ENCODE data around the gene TRAF3IP1. TPM values are rescaled to one million over a fixed set of nuclear protein-coding genes. Genes with fewer than 3 reads are reported as not detected.
"Not testable (repeated sequence)": the region's sequence is repeated elsewhere in the genome, so short reads cannot be mapped to it uniquely, and the experiment has no call there.

TRAF3IP1 gene
- total RNA-seq, 4 donors from 2014 or later = 8.5 to 20.8 (median 10.9) TPM

- Histone ChIP-seq H3K4me3 (no peak overlapping the region), H3K4me1 (peaks cover 16 to 22% of the 10 kb centered on the region in 2 donors), H3K9me3 (no peaks in the 10 kb centered on the region), H3K36me3 (peaks cover 0 to 17% of the 10 kb centered on the region in 2 donors), H3K27ac (peak overlapping the region; percentile 7 to 65 (median 24)), H3K27me3 (no peaks in the 10 kb centered on the region)
- TF ChIP-seq CTCF (IDR thresholded peaks at IDR 0.05 in 4 of 5, conservative IDR thresholded peaks at IDR 0.05 in 1 of 5) = no peak
- intact Hi-C loops (cut with DNase I; ENCODE audit: low total_unique reads) = no loop called here
- ATAC-seq (peak; percentile 80 to 88), DNase-seq (no peak)
- in situ Hi-C loops (cut with MboI; ENCODE audit: low sequenced_read_pairs in 4 of 4) = no loop called here
These were observed 119.6 kb downstream of the TRAF3IP1 start for GRCh38 chr2:238439917-238440316.

GRCh38 chr2:238440331-238440730 is 120.0 kb downstream of the TRAF3IP1 start:
- Histone ChIP-seq H3K27me3 (no peaks in the 10 kb centered on the region), H3K4me3 (no peak overlapping the region), H3K27ac (peak overlapping the region in 2 of 4 donors; percentile 25 to 65), H3K4me1 (peaks cover 16 to 22% of the 10 kb centered on the region in 2 donors), H3K36me3 (peaks cover 0 to 16% of the 10 kb centered on the region in 2 donors), H3K9me3 (no peaks in the 10 kb centered on the region)
- intact Hi-C loops (cut with DNase I; ENCODE audit: low total_unique reads) = no loop called here
- DNase-seq = peak in 1 of 2 donors; percentile 7
- in situ Hi-C loops (cut with MboI; ENCODE audit: low sequenced_read_pairs in 4 of 4) = no loop called here
- ATAC-seq = no peak
- TF ChIP-seq CTCF (IDR thresholded peaks at IDR 0.05 in 4 of 5, conservative IDR thresholded peaks at IDR 0.05 in 1 of 5) (no peak), POLR2A (IDR thresholded peaks at IDR 0.05) (no peak)

GRCh38 chr2:238440767-238441166 is 120.4 kb downstream of the TRAF3IP1 start:
- Histone ChIP-seq H3K4me3 (no peak overlapping the region), H3K4me1 (peaks cover 16 to 22% of the 10 kb centered on the region in 2 donors), H3K36me3 (peaks cover 0 to 15% of the 10 kb centered on the region in 2 donors), H3K27ac (no peak overlapping the region), H3K27me3 (no peaks in the 10 kb centered on the region), H3K9me3 (no peaks in the 10 kb centered on the region)
- peak in 1 of 2 donors; percentile 8 for DNase-seq
- TF ChIP-seq POLR2A (IDR thresholded peaks at IDR 0.05) (no peak), CTCF (IDR thresholded peaks at IDR 0.05 in 4 of 5, conservative IDR thresholded peaks at IDR 0.05 in 1 of 5) (no peak)
- in situ Hi-C loops (cut with MboI; ENCODE audit: low sequenced_read_pairs in 4 of 4) = no loop called here
- intact Hi-C loops (cut with DNase I; ENCODE audit: low total_unique reads) = no loop called here
- peak in 1 of 2 donors; percentile 18 for ATAC-seq

- no peak overlapping the region for H3K27ac ChIP-seq
- no peak overlapping the region for H3K4me3 ChIP-seq
- H3K9me3 ChIP-seq = no peaks in the 10 kb centered on the region
- peaks cover 0 to 16% of the 10 kb centered on the region in 2 donors for H3K36me3 ChIP-seq
- no peak for TF ChIP-seq POLR2A (IDR thresholded peaks at IDR 0.05)
- TF ChIP-seq CTCF (IDR thresholded peaks at IDR 0.05 in 4 of 5, conservative IDR thresholded peaks at IDR 0.05 in 1 of 5) = no peak
- intact Hi-C loops (cut with DNase I; ENCODE audit: low total_unique reads) = no loop called here
- H3K27me3 ChIP-seq = no peaks in the 10 kb centered on the region
- ATAC-seq (no peak), DNase-seq (no peak)
- peaks cover 16 to 22% of the 10 kb centered on the region in 2 donors for H3K4me1 ChIP-seq
- in situ Hi-C loops (cut with MboI; ENCODE audit: low sequenced_read_pairs in 4 of 4) = no loop called here
These were observed 121.2 kb downstream of the TRAF3IP1 start for GRCh38 chr2:238441262-238442114.

GRCh38 chr2:238442257-238442656 is 121.9 kb downstream of the TRAF3IP1 start:
- H3K27ac ChIP-seq; ATAC-seq; in situ Hi-C loops (cut with MboI; ENCODE audit: low sequenced_read_pairs in 4 of 4); intact Hi-C loops (cut with DNase I; ENCODE audit: low total_unique reads); H3K9me3 ChIP-seq; DNase-seq; H3K27me3 ChIP-seq; H3K4me3 ChIP-seq: not testable (repeated sequence)
- H3K4me1 ChIP-seq = peaks cover 16 to 22% of the 10 kb centered on the region in 2 donors
- H3K36me3 ChIP-seq = peaks cover 3 to 24% of the 10 kb centered on the region in 2 donors
